Measurements from ENCODE around the gene SPINDOC. TPM values are rescaled to one million over a fixed set of nuclear protein-coding genes. Genes with fewer than 3 reads are reported as not detected.

The SPINDOC gene
- total RNA-seq, 1 donor, result 17.7 TPM

GRCh38 chr11:63844836-63845235 lies 31.6 kb downstream of the SPINDOC start:
- H3K9me3 ChIP-seq (ENCODE audit: low read depth, low read length), result no peaks in the 10 kb centered on the region
- H3K79me2 ChIP-seq (ENCODE audit: insufficient read depth, low read length), result peaks cover 92% of the 10 kb centered on the region
- H3K27ac ChIP-seq (ENCODE audit: low read depth, low read length), result peak overlapping the region; percentile 36
- H3K4me3 ChIP-seq (ENCODE audit: insufficient read depth, low read length), result no peak overlapping the region
- TF ChIP-seq CTCF (IDR thresholded peaks at IDR 0.05; ENCODE audit: extremely low read depth, low read depth, low read length), result no peak
- no peak overlapping the region for H3K4me2 ChIP-seq (ENCODE audit: insufficient read depth, low read length)
- no peak for DNase-seq (ENCODE audit: insufficient read length, low spot score, missing footprints)
- no peak overlapping the region for H2AFZ ChIP-seq (ENCODE audit: low read length)
- H3K4me1 ChIP-seq (ENCODE audit: insufficient read depth, low read length), result peaks cover 31% of the 10 kb centered on the region
- no peaks in the 10 kb centered on the region for H3K27me3 ChIP-seq (ENCODE audit: insufficient read depth, low read length)
- H4K20me1 ChIP-seq (ENCODE audit: insufficient read depth, low read length), result peaks cover 73% of the 10 kb centered on the region
- peaks cover 4% of the 10 kb centered on the region for H3K36me3 ChIP-seq (ENCODE audit: insufficient read depth, low read length)

GRCh38 chr11:63845303-63845702 lies 32.0 kb downstream of the SPINDOC start:
- Histone ChIP-seq H4K20me1 (ENCODE audit: insufficient read depth, low read length) (peaks cover 69% of the 10 kb centered on the region), H3K36me3 (ENCODE audit: insufficient read depth, low read length) (peaks cover 4% of the 10 kb centered on the region), H3K79me2 (ENCODE audit: insufficient read depth, low read length) (peaks cover 91% of the 10 kb centered on the region), H3K4me2 (ENCODE audit: insufficient read depth, low read length) (no peak overlapping the region), H3K27me3 (ENCODE audit: insufficient read depth, low read length) (no peaks in the 10 kb centered on the region), H3K27ac (ENCODE audit: low read depth, low read length) (peak overlapping the region; percentile 36), H2AFZ (ENCODE audit: low read length) (no peak overlapping the region), H3K4me3 (ENCODE audit: insufficient read depth, low read length) (no peak overlapping the region), H3K9me3 (ENCODE audit: low read depth, low read length) (no peaks in the 10 kb centered on the region), H3K4me1 (ENCODE audit: insufficient read depth, low read length) (peaks cover 26% of the 10 kb centered on the region)
- TF ChIP-seq CTCF (IDR thresholded peaks at IDR 0.05; ENCODE audit: extremely low read depth, low read depth, low read length), result no peak
- DNase-seq (ENCODE audit: insufficient read length, low spot score, missing footprints), result no peak

GRCh38 chr11:63845911-63846310 lies 32.7 kb downstream of the SPINDOC start:
- Histone ChIP-seq H3K27me3 (ENCODE audit: insufficient read depth, low read length) (no peaks in the 10 kb centered on the region), H3K9me3 (ENCODE audit: low read depth, low read length) (no peaks in the 10 kb centered on the region), H4K20me1 (ENCODE audit: insufficient read depth, low read length) (peaks cover 67% of the 10 kb centered on the region), H2AFZ (ENCODE audit: low read length) (no peak overlapping the region), H3K27ac (ENCODE audit: low read depth, low read length) (no peak overlapping the region), H3K4me3 (ENCODE audit: insufficient read depth, low read length) (no peak overlapping the region), H3K36me3 (ENCODE audit: insufficient read depth, low read length) (peaks cover 4% of the 10 kb centered on the region), H3K4me2 (ENCODE audit: insufficient read depth, low read length) (no peak overlapping the region), H3K79me2 (ENCODE audit: insufficient read depth, low read length) (peaks cover 91% of the 10 kb centered on the region), H3K4me1 (ENCODE audit: insufficient read depth, low read length) (peaks cover 20% of the 10 kb centered on the region)
- TF ChIP-seq CTCF (IDR thresholded peaks at IDR 0.05; ENCODE audit: extremely low read depth, low read depth, low read length), result no peak
- DNase-seq (ENCODE audit: insufficient read length, low spot score, missing footprints), result no peak

GRCh38 chr11:63846897-63847296 lies 33.6 kb downstream of the SPINDOC start:
- no peak for TF ChIP-seq CTCF (IDR thresholded peaks at IDR 0.05; ENCODE audit: extremely low read depth, low read depth, low read length)
- H3K27me3 ChIP-seq (ENCODE audit: insufficient read depth, low read length), result no peaks in the 10 kb centered on the region
- H3K9me3 ChIP-seq (ENCODE audit: low read depth, low read length), result no peaks in the 10 kb centered on the region
- H3K36me3 ChIP-seq (ENCODE audit: insufficient read depth, low read length), result peaks cover 4% of the 10 kb centered on the region
- no peak for DNase-seq (ENCODE audit: insufficient read length, low spot score, missing footprints)
- H3K27ac ChIP-seq (ENCODE audit: low read depth, low read length), result no peak overlapping the region
- H3K4me3 ChIP-seq (ENCODE audit: insufficient read depth, low read length), result no peak overlapping the region
- H2AFZ ChIP-seq (ENCODE audit: low read length), result no peak overlapping the region
- H3K4me2 ChIP-seq (ENCODE audit: insufficient read depth, low read length), result no peak overlapping the region
- peaks cover 91% of the 10 kb centered on the region for H3K79me2 ChIP-seq (ENCODE audit: insufficient read depth, low read length)
- H4K20me1 ChIP-seq (ENCODE audit: insufficient read depth, low read length), result peaks cover 66% of the 10 kb centered on the region
- peaks cover 10% of the 10 kb centered on the region for H3K4me1 ChIP-seq (ENCODE audit: insufficient read depth, low read length)

Measured in osteoblast (primary cell).